ENCODE data around the gene PDSS1.

The PDSS1 gene

GRCh38 chr10:26699631-26700030 is 2.1 kb downstream of the PDSS1 start:
- no peak for DNase-seq (ENCODE audit: low read depth)

GRCh38 chr10:26700884-26701630 is 3.6 kb downstream of the PDSS1 start:
- no peak for DNase-seq (ENCODE audit: low read depth)

GRCh38 chr10:26703096-26703495 is 5.6 kb downstream of the PDSS1 start:
- DNase-seq (ENCODE audit: low read depth) = no peak

GRCh38 chr10:26703974-26704373 is 6.5 kb downstream of the PDSS1 start:
- no peak for DNase-seq (ENCODE audit: low read depth)

GRCh38 chr10:26706206-26706605 is 8.7 kb downstream of the PDSS1 start:
- DNase-seq (ENCODE audit: low read depth) = no peak

- no peak for DNase-seq (ENCODE audit: low read depth)
Measured at GRCh38 chr10:26706936-26707335, 9.4 kb downstream of the PDSS1 start.

GRCh38 chr10:26711324-26711723 is 13.8 kb downstream of the PDSS1 start:
- DNase-seq (ENCODE audit: low read depth) = no peak

GRCh38 chr10:26714415-26715136 is 17.1 kb downstream of the PDSS1 start:
- DNase-seq (ENCODE audit: low read depth) = no peak

- DNase-seq (ENCODE audit: low read depth) = no peak
Measured at GRCh38 chr10:26715137-26715487, 17.6 kb downstream of the PDSS1 start.

GRCh38 chr10:26717476-26717875 is 20.0 kb downstream of the PDSS1 start:
- DNase-seq (ENCODE audit: low read depth) = no peak

- no peak for DNase-seq (ENCODE audit: low read depth)
Measured at GRCh38 chr10:26721561-26721960, 24.1 kb downstream of the PDSS1 start.

GRCh38 chr10:26723016-26723415 is 25.5 kb downstream of the PDSS1 start:
- no peak for DNase-seq (ENCODE audit: low read depth)

- DNase-seq (ENCODE audit: low read depth) = no peak
Measured at GRCh38 chr10:26725837-26726727, 28.6 kb downstream of the PDSS1 start.

GRCh38 chr10:26727005-26727404 is 29.5 kb downstream of the PDSS1 start:
- no peak for DNase-seq (ENCODE audit: low read depth)

GRCh38 chr10:26728957-26729356 is 31.5 kb downstream of the PDSS1 start:
- no peak for DNase-seq (ENCODE audit: low read depth)

GRCh38 chr10:26729395-26729794 is 31.9 kb downstream of the PDSS1 start:
- DNase-seq (ENCODE audit: low read depth) = no peak

- no peak for DNase-seq (ENCODE audit: low read depth)
Measured at GRCh38 chr10:26730552-26730951, 33.1 kb downstream of the PDSS1 start.

GRCh38 chr10:26733750-26734568 is 36.5 kb downstream of the PDSS1 start:
- DNase-seq (ENCODE audit: low read depth) = no peak

- DNase-seq (ENCODE audit: low read depth) = no peak
Measured at GRCh38 chr10:26735435-26735834, 37.9 kb downstream of the PDSS1 start.

- DNase-seq (ENCODE audit: low read depth) = no peak
Measured at GRCh38 chr10:26737730-26738129, 40.2 kb downstream of the PDSS1 start.

GRCh38 chr10:26738301-26738911 is 40.9 kb downstream of the PDSS1 start:
- no peak for DNase-seq (ENCODE audit: low read depth)

All from activated T-cell treated with anti-CD3 and anti-CD28 coated beads for 48 hours (primary cell).